Measurements from ENCODE around the gene MGMT. TPM values are rescaled to one million over a fixed set of nuclear protein-coding genes. Genes with fewer than 3 reads are reported as not detected.
A peak's percentile ranks its signal among the peaks of the same experiment; 100 is the strongest.

MGMT gene
- total and polyA plus RNA-seq, 4 experiments from 2014 or later, result 18.5 to 31.3 (median 24.4) TPM

GRCh38 chr10:129521161-129522025, 54.4 kb downstream of the MGMT start:
- Mint-ChIP-seq H3K27me3 (no peaks in the 10 kb centered on the region), H3K4me1 (peaks cover 0 to 13% (median 1%) of the 10 kb centered on the region in 4 donors), H3K36me3 (peaks cover 5 to 11% of the 10 kb centered on the region in 2 donors), H3K4me3 (no peak overlapping the region), H3K9me3 (peaks cover 0 to 12% (median 2%) of the 10 kb centered on the region in 8 donors), H3K27ac (no peak overlapping the region)
- POLR2A ChIA-PET (ENCODE audit: partially characterized antibody), result no interaction called here
- Histone ChIP-seq H3K9me3 (ENCODE audit: control insufficient read depth in 1 of 2, low read length in 2 of 2) (no peaks in the 10 kb centered on the region), H3K27ac (ENCODE audit: low read depth, low read length) (no peak overlapping the region), H3K27me3 (ENCODE audit: insufficient read depth, low read length) (no peaks in the 10 kb centered on the region), H3K4me3 (ENCODE audit: low read length in 2 of 2) (no peak overlapping the region), H3K36me3 (ENCODE audit: insufficient read depth, low read length) (no peaks in the 10 kb centered on the region), H3K4me1 (ENCODE audit: insufficient read depth, low read length) (no peaks in the 10 kb centered on the region)
- intact Hi-C loops (cut with micrococcal nuclease), result no loop called here
- CTCF ChIA-PET (ENCODE audit: partially characterized antibody), result no interaction called here
- DNase-seq, result no peak

DNA sequence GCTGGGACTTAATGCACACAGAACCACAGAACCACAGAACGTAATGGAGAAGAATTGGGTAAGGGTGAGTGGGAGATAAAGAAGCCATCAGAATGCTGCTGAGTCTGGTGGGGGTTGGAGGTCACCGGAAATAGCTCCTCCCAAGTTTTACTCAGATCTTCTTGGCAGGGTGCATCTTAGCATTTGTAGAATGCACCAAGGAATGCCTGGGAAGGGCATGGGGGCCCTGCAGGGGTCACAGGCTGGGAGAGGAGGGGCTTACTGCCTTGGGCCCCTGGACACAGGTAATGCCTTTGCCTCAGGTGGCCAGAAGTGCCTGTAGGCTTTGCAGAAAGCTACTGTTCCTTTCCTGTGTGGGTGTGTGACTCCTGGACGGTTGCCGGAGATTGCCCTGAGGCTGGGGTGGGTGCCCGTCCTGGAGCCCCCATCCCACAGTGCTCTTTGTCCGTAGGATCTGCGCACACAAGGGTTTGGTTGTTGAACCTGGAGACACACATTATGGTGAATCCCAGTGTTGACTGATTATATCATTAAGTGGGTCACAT, 55.1 kb downstream of the MGMT start:
- peaks cover 7 to 17% of the 10 kb centered on the region in 2 donors for H3K36me3 Mint-ChIP-seq
- no peak overlapping the region for H3K27ac ChIP-seq (ENCODE audit: low read depth, low read length)
- H3K4me3 ChIP-seq (ENCODE audit: low read length in 2 of 2), result no peak overlapping the region
- DNase-seq, result no peak
- H3K27me3 ChIP-seq (ENCODE audit: insufficient read depth, low read length), result no peaks in the 10 kb centered on the region
- H3K9me3 Mint-ChIP-seq, result peaks cover 0 to 12% (median 2%) of the 10 kb centered on the region in 8 donors
- H3K36me3 ChIP-seq (ENCODE audit: insufficient read depth, low read length), result no peaks in the 10 kb centered on the region
- peaks cover 0 to 13% (median 1%) of the 10 kb centered on the region in 4 donors for H3K4me1 Mint-ChIP-seq
- H3K4me3 Mint-ChIP-seq, result no peak overlapping the region
- H3K4me1 ChIP-seq (ENCODE audit: insufficient read depth, low read length), result no peaks in the 10 kb centered on the region
- intact Hi-C loops (cut with micrococcal nuclease), result no loop called here
- no peaks in the 10 kb centered on the region for H3K27me3 Mint-ChIP-seq
- CTCF ChIA-PET (ENCODE audit: partially characterized antibody), result no interaction called here
- no peaks in the 10 kb centered on the region for H3K9me3 ChIP-seq (ENCODE audit: control insufficient read depth in 1 of 2, low read length in 2 of 2)
- POLR2A ChIA-PET (ENCODE audit: partially characterized antibody), result no interaction called here
- no peak overlapping the region for H3K27ac Mint-ChIP-seq

DNA sequence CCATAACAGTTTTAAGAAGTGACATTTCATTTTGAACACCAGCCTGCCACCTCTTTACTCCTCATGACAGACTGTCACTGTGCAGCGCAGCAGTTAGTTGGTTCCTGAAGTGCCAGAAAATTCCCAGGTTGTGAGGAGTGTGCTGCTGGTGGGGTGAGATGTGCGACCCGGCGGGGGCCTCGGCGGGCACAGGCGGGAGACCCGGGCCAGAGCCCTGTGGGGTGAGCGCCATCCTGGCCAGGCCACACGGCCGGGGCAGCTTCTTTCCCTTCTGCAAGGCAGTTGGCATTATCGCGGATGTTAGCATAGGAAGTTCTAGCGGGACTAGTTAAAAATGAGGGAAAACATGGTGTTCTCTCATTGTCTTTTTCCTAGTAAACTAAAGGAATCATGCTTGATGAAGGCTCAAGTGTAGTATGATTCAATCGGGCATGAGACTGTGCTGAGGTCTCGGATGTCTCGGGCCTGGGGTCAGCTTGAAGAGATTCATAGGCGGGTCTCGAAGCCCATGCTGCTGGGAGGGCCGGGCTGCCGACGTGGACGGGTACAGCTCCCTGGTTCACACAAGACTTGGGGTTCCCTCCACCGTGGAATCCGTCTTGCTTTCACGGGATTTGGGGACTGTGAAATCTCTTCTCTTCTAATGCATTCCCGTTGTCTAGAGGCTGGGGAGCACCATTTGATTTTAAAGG, 56.1 kb downstream of the MGMT start:
- Mint-ChIP-seq H3K27me3 (no peaks in the 10 kb centered on the region), H3K9me3 (peaks cover 0 to 17% (median 6%) of the 10 kb centered on the region in 8 donors), H3K4me1 (peaks cover 0 to 6% (median under 1%) of the 10 kb centered on the region in 4 donors), H3K36me3 (peaks cover 15 to 28% of the 10 kb centered on the region in 2 donors), H3K4me3 (no peak overlapping the region), H3K27ac (no peak overlapping the region)
- no peaks in the 10 kb centered on the region for H3K27me3 ChIP-seq (ENCODE audit: insufficient read depth, low read length)
- ChIA-PET POLR2A (ENCODE audit: partially characterized antibody) (no interaction called here), CTCF (ENCODE audit: partially characterized antibody) (no interaction called here)
- H3K4me1 ChIP-seq (ENCODE audit: insufficient read depth, low read length), result no peaks in the 10 kb centered on the region
- H3K4me3 ChIP-seq (ENCODE audit: low read length in 2 of 2), result no peak overlapping the region
- H3K27ac ChIP-seq (ENCODE audit: low read depth, low read length), result no peak overlapping the region
- DNase-seq, result no peak
- H3K36me3 ChIP-seq (ENCODE audit: insufficient read depth, low read length), result no peaks in the 10 kb centered on the region
- intact Hi-C loops (cut with micrococcal nuclease), result no loop called here
- no peaks in the 10 kb centered on the region for H3K9me3 ChIP-seq (ENCODE audit: control insufficient read depth in 1 of 2, low read length in 2 of 2)

DNA sequence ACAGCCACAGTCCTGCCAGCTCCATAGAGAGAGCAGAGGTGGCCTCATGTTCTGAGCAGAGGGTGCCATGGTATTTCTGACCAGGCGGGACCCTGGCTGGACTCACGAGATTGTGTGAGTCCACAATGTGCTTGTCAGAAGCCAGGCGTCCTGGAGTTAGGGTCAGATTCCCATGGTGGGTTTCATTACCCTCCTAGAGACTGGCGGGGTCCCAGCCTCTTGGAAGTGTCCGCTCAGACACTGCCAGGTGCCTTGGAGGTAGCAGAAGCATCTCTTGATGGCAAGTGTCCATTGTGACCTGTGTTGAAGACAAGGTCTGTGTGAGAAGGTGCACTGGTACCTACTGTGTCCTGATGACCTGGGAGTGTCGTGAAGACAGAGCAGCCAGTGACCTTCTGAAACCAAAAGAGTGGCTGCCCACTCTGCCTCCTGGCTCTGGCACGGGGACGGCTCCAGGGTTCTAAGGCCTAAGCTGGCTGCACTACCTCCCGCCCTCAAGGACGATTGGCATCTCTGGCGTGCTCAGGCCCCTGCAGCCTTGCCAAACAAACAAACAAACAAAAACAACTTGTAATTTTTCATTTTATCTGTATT, 56.8 kb downstream of the MGMT start:
- H3K27me3 ChIP-seq (ENCODE audit: insufficient read depth, low read length), result no peaks in the 10 kb centered on the region
- Mint-ChIP-seq H3K4me3 (no peak overlapping the region), H3K36me3 (peaks cover 19 to 34% of the 10 kb centered on the region in 2 donors), H3K9me3 (peaks cover 0 to 21% (median 5%) of the 10 kb centered on the region in 8 donors), H3K27ac (no peak overlapping the region), H3K27me3 (no peaks in the 10 kb centered on the region), H3K4me1 (peaks cover 0 to 8% (median 2%) of the 10 kb centered on the region in 4 donors)
- no peaks in the 10 kb centered on the region for H3K36me3 ChIP-seq (ENCODE audit: insufficient read depth, low read length)
- intact Hi-C loops (cut with micrococcal nuclease), result no loop called here
- H3K9me3 ChIP-seq (ENCODE audit: control insufficient read depth in 1 of 2, low read length in 2 of 2), result no peaks in the 10 kb centered on the region
- ChIA-PET POLR2A (ENCODE audit: partially characterized antibody) (no interaction called here), CTCF (ENCODE audit: partially characterized antibody) (no interaction called here)
- H3K4me1 ChIP-seq (ENCODE audit: insufficient read depth, low read length), result no peaks in the 10 kb centered on the region
- H3K27ac ChIP-seq (ENCODE audit: low read depth, low read length), result no peak overlapping the region
- no peak overlapping the region for H3K4me3 ChIP-seq (ENCODE audit: low read length in 2 of 2)
- DNase-seq, result no peak

GRCh38 chr10:129524936-129525335, 57.9 kb downstream of the MGMT start:
- no peak overlapping the region for H3K27ac Mint-ChIP-seq
- ChIA-PET POLR2A (ENCODE audit: partially characterized antibody) (no interaction called here), CTCF (ENCODE audit: partially characterized antibody) (no interaction called here)
- H3K36me3 ChIP-seq (ENCODE audit: insufficient read depth, low read length), result no peaks in the 10 kb centered on the region
- no peak overlapping the region for H3K4me3 ChIP-seq (ENCODE audit: low read length in 2 of 2)
- H3K27me3 ChIP-seq (ENCODE audit: insufficient read depth, low read length), result no peaks in the 10 kb centered on the region
- H3K4me1 ChIP-seq (ENCODE audit: insufficient read depth, low read length), result no peaks in the 10 kb centered on the region
- no peak overlapping the region for H3K27ac ChIP-seq (ENCODE audit: low read depth, low read length)
- H3K4me3 Mint-ChIP-seq, result no peak overlapping the region
- H3K27me3 Mint-ChIP-seq, result no peaks in the 10 kb centered on the region
- peaks cover 0 to 23% (median 5%) of the 10 kb centered on the region in 8 donors for H3K9me3 Mint-ChIP-seq
- peaks cover 18 to 34% of the 10 kb centered on the region in 2 donors for H3K36me3 Mint-ChIP-seq
- H3K4me1 Mint-ChIP-seq, result peaks cover 0 to 9% (median 2%) of the 10 kb centered on the region in 4 donors
- DNase-seq, result no peak
- intact Hi-C loops (cut with micrococcal nuclease), result no loop called here
- H3K9me3 ChIP-seq (ENCODE audit: control insufficient read depth in 1 of 2, low read length in 2 of 2), result no peaks in the 10 kb centered on the region

DNA sequence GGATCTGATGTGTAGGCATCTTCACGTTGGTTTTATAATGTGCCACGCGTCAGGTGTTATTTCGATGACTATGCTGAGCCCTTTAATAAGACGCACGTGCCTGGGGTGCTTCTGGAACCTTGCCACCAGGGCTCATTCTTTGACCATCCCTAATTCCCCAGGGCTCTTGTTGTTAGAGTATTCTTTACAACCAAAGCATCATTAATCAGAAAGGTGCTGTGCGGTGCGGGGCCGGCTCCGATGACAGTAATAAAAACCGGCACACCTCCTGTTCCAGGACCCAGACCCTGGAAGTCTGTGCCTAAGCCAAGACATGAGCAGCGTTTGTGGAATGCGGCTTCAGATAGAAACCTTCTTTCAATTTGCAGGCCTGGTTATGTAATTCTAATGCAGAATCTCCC, 58.4 kb downstream of the MGMT start:
- CTCF ChIA-PET (ENCODE audit: partially characterized antibody), result no interaction called here
- Histone ChIP-seq H3K4me1 (ENCODE audit: insufficient read depth, low read length) (no peaks in the 10 kb centered on the region), H3K27me3 (ENCODE audit: insufficient read depth, low read length) (no peaks in the 10 kb centered on the region), H3K9me3 (ENCODE audit: control insufficient read depth in 1 of 2, low read length in 2 of 2) (no peaks in the 10 kb centered on the region), H3K36me3 (ENCODE audit: insufficient read depth, low read length) (no peaks in the 10 kb centered on the region), H3K4me3 (ENCODE audit: low read length in 2 of 2) (no peak overlapping the region), H3K27ac (ENCODE audit: low read depth, low read length) (no peak overlapping the region)
- Mint-ChIP-seq H3K9me3 (peaks cover 0 to 23% (median 5%) of the 10 kb centered on the region in 8 donors), H3K27ac (peak overlapping the region in 1 of 7 donors; percentile 5), H3K4me1 (peaks cover 0 to 9% (median 2%) of the 10 kb centered on the region in 4 donors), H3K27me3 (no peaks in the 10 kb centered on the region), H3K4me3 (no peak overlapping the region), H3K36me3 (peaks cover 18 to 37% of the 10 kb centered on the region in 2 donors)
- POLR2A ChIA-PET (ENCODE audit: partially characterized antibody), result no interaction called here
- no peak for DNase-seq
- intact Hi-C loops (cut with micrococcal nuclease), result no loop called here

GRCh38 chr10:129526943-129527342, 59.9 kb downstream of the MGMT start:
- Mint-ChIP-seq H3K4me3 (no peak overlapping the region), H3K9me3 (peaks cover 0 to 23% (median 5%) of the 10 kb centered on the region in 8 donors), H3K27me3 (no peaks in the 10 kb centered on the region), H3K4me1 (peaks cover 0 to 8% (median 5%) of the 10 kb centered on the region in 4 donors), H3K36me3 (peaks cover 18 to 37% of the 10 kb centered on the region in 2 donors), H3K27ac (no peak overlapping the region)
- H3K4me3 ChIP-seq (ENCODE audit: low read length in 2 of 2), result no peak overlapping the region
- no peak overlapping the region for H3K27ac ChIP-seq (ENCODE audit: low read depth, low read length)
- ChIA-PET POLR2A (ENCODE audit: partially characterized antibody) (no interaction called here), CTCF (ENCODE audit: partially characterized antibody) (no interaction called here)
- intact Hi-C loops (cut with micrococcal nuclease), result no loop called here
- H3K27me3 ChIP-seq (ENCODE audit: insufficient read depth, low read length), result no peaks in the 10 kb centered on the region
- no peaks in the 10 kb centered on the region for H3K9me3 ChIP-seq (ENCODE audit: control insufficient read depth in 1 of 2, low read length in 2 of 2)
- H3K36me3 ChIP-seq (ENCODE audit: insufficient read depth, low read length), result no peaks in the 10 kb centered on the region
- H3K4me1 ChIP-seq (ENCODE audit: insufficient read depth, low read length), result no peaks in the 10 kb centered on the region
- no peak for DNase-seq

Data from CD4-positive, alpha-beta memory T cell (primary cell).